Lower leg skin (tissue), 3 donors: ENCODE data around the gene CACNA1H.

Experiments
- CTCF ChIP-seq, 3 donors: fragments of 450-650 bp; IDR thresholded peaks; one replicate each; pipeline ENCODE4 v1.5.1; 2016; ENCODE audit warnings: antibody characterized with exemption in 3 of 3, mild to moderate bottlenecking in 3 of 3, moderate library complexity in 2 of 3
- POLR2A ChIP-seq, 2 donors: fragments of 450-650 bp; IDR thresholded peaks; one replicate each; pipeline ENCODE4 v1.6.1; 2016 to 2017; ENCODE audit warnings: antibody characterized with exemption in 2 of 2, mild to moderate bottlenecking in 1 of 2, moderate library complexity in 1 of 2

GRCh38 chr16:1127971-1128715, 24.8 kb upstream of the CACNA1H start:
- no peak for TF ChIP-seq CTCF (IDR thresholded peaks at IDR 0.05)
- no peak for TF ChIP-seq POLR2A (IDR thresholded peaks at IDR 0.05)
